NCI-H187 (cell line): ENCODE results near the gene CORO2A.
A peak's percentile ranks its signal among the peaks of the same experiment; 100 is the strongest.
"Not testable (repeated sequence)": the region's sequence is repeated elsewhere in the genome, so short reads cannot be mapped to it uniquely, and the experiment has no call there.

Experiments used
- DNase-seq, 2 experiments: peaks; one replicate each; lab custom pipeline; 2025; lab: John Stamatoyannopoulos, UW

The CORO2A gene

GRCh38 chr9:98136489-98136888 lies 55.9 kb downstream of the CORO2A start:
- no peak for DNase-seq

GRCh38 chr9:98135938-98136337 lies 56.5 kb downstream of the CORO2A start:
- DNase-seq: no peak

GRCh38 chr9:98135558-98135934 lies 56.9 kb downstream of the CORO2A start:
- no peak for DNase-seq

GRCh38 chr9:98134702-98135557 lies 57.5 kb downstream of the CORO2A start:
- no peak for DNase-seq

- peak; percentile 11 to 17 for DNase-seq
Measured at GRCh38 chr9:98132806-98133631, 59.4 kb downstream of the CORO2A start.

- no peak for DNase-seq
Measured at GRCh38 chr9:98132158-98132557, 60.3 kb downstream of the CORO2A start.

- DNase-seq: no peak
Measured at GRCh38 chr9:98130576-98131228, 61.7 kb downstream of the CORO2A start.

GRCh38 chr9:98130060-98130459 lies 62.4 kb downstream of the CORO2A start:
- DNase-seq: not testable (repeated sequence)

GRCh38 chr9:98129451-98129881 lies 63.0 kb downstream of the CORO2A start:
- no peak for DNase-seq

GRCh38 chr9:98128316-98128715 lies 64.1 kb downstream of the CORO2A start:
- DNase-seq: no peak

- no peak for DNase-seq
Measured at GRCh38 chr9:98127226-98127625, 65.2 kb downstream of the CORO2A start.

- no peak for DNase-seq
Measured at GRCh38 chr9:98124637-98125426, 67.6 kb downstream of the CORO2A start.

- DNase-seq: not testable (repeated sequence)
Measured at GRCh38 chr9:98124091-98124490, 68.3 kb downstream of the CORO2A start.

- DNase-seq: no peak
Measured at GRCh38 chr9:98121058-98121457, 71.4 kb downstream of the CORO2A start.

- no peak for DNase-seq
Measured at GRCh38 chr9:98120476-98120875, 72.0 kb downstream of the CORO2A start.

GRCh38 chr9:98118640-98119601 lies 73.5 kb downstream of the CORO2A start, which contains the start of gene TRIM14:
TRIM14 (minus strand) TSS chr9:98119222; CDS start chr9:98119188, 34 bp downstream.
- no peak for DNase-seq

- no peak for DNase-seq
Measured at GRCh38 chr9:98117984-98118639, 74.3 kb downstream of the CORO2A start.

- not testable (repeated sequence) for DNase-seq
Measured at GRCh38 chr9:98117097-98117496, 75.3 kb downstream of the CORO2A start.

- no peak for DNase-seq
Measured at GRCh38 chr9:98109052-98109451, 83.4 kb downstream of the CORO2A start.

GRCh38 chr9:98108531-98109031 lies 83.9 kb downstream of the CORO2A start:
- no peak for DNase-seq
